SK-N-SH (cell line): ENCODE results near the gene CLDN10. TPM values are rescaled to one million over a fixed set of nuclear protein-coding genes. Genes with fewer than 3 reads are reported as not detected.

Experiments used
- CTCF ChIA-PET: fragments of 300-600, 350-600 bp; formaldehyde crosslinking; extraction: SDS; loops from one replicate; lab custom pipeline; 2021; lab: Yijun Ruan, JAX
- POLR2A ChIA-PET: fragments of 350-600 bp; sonication (Branson Sonifier 250); formaldehyde crosslinking; extraction: SDS; loops from one replicate; lab custom pipeline; 2020; ENCODE audit warnings: antibody characterized with exemption, inconsistent platforms; lab: Yijun Ruan, JAX
- DNase-seq: peaks from one replicate; pipeline ENCODE4 v3.0.0; 2012
- H2AFZ ChIP-seq: fragments of 200-600 bp; sonication (generic); 2 replicates; pipeline ENCODE4 v1.8.1; 2016; ENCODE audit warnings: antibody characterized with exemption, mild to moderate bottlenecking, low read depth
- H3F3A ChIP-seq: fragments of 200-600 bp; sonication (generic); replicated peaks from 2 replicates; pipeline ENCODE3; 2016; ENCODE audit warnings: antibody characterized with exemption, mild to moderate bottlenecking; ENCODE audit not compliant: insufficient read depth
- H3K27ac ChIP-seq, 2 experiments: fragments of 200-500 bp in 1 of 2; fragments of 200-600 bp in 1 of 2; sonication (Bioruptor generic) in 1 of 2; sonication (generic), shearing (Covaris generic) in 1 of 2; 2 replicates each; pipeline versions ENCODE4 v1.5.1 to v1.6.1; 2014 to 2016; ENCODE audit warnings: low read depth in 2 of 2, inconsistent platforms in 1 of 2, low read length in 1 of 2, mild to moderate bottlenecking in 1 of 2, mixed read lengths in 1 of 2
- H3K27me3 ChIP-seq: fragments of 200-600 bp; sonication (generic), shearing (Covaris generic); 2 replicates; pipeline ENCODE4 v1.6.1; 2016; ENCODE audit warnings: mixed run types; ENCODE audit not compliant: insufficient read depth
- H3K36me3 ChIP-seq, 2 experiments: fragments of 200-500 bp in 1 of 2; fragments of 200-600 bp in 1 of 2; sonication (Bioruptor generic) in 1 of 2; sonication (generic) in 1 of 2; replicated peaks in 1 of 2; 2 replicates each; pipeline versions ENCODE3 to v1.5.1; 2014 to 2016; ENCODE audit warnings: low read length in 1 of 2, mild to moderate bottlenecking in 1 of 2; ENCODE audit not compliant: insufficient read depth in 2 of 2, control insufficient read depth in 1 of 2
- H3K4me1 ChIP-seq, 2 experiments: fragments of 200-500 bp in 1 of 2; fragments of 200-600 bp in 1 of 2; sonication (Bioruptor generic) in 1 of 2; sonication (generic), shearing (Covaris generic) in 1 of 2; 2 replicates each; pipeline versions ENCODE4 v1.5.1 to v1.6.1; 2014 to 2016; ENCODE audit warnings: low read depth in 1 of 2, low read length in 1 of 2, mixed run types in 1 of 2; ENCODE audit not compliant: insufficient read depth in 2 of 2, control insufficient read depth in 1 of 2
- H3K4me2 ChIP-seq: fragments of 200-600 bp; sonication (generic), shearing (Covaris generic); 2 replicates; pipeline ENCODE4 v1.6.1; 2017; ENCODE audit warnings: mixed run types
- H3K4me3 ChIP-seq, 2 experiments: fragments of 200-500 bp in 1 of 2; fragments of 200-600 bp in 1 of 2; sonication (Bioruptor generic) in 1 of 2; sonication (generic), shearing (Covaris generic) in 1 of 2; 2 replicates each; pipeline versions ENCODE4 v1.5.1 to v1.8.1; 2014 to 2016; ENCODE audit warnings: low read depth in 2 of 2, inconsistent platforms in 1 of 2, low read length in 1 of 2, mild to moderate bottlenecking in 1 of 2, mixed read lengths in 1 of 2, moderate library complexity in 1 of 2
- H3K79me2 ChIP-seq: fragments of 200-600 bp; sonication (generic); 2 replicates; pipeline ENCODE4 v1.8.1; 2017; ENCODE audit warnings: mild to moderate bottlenecking; ENCODE audit not compliant: insufficient read depth
- H3K9ac ChIP-seq: fragments of 200-600 bp; sonication (generic); 2 replicates; pipeline ENCODE4 v1.6.1; 2017; ENCODE audit warnings: mixed run types
- H3K9me2 ChIP-seq: fragments of 200-600 bp; sonication (generic); 2 replicates; pipeline ENCODE4 v1.6.1; 2017; ENCODE audit warnings: mixed run types
- H3K9me3 ChIP-seq: fragments of 200-600 bp; sonication (generic); 2 replicates; pipeline ENCODE4 v1.6.1; 2017; ENCODE audit warnings: mixed run types, mild to moderate bottlenecking, moderate library complexity
- H4K20me1 ChIP-seq: fragments of 200-600 bp; sonication (generic); 2 replicates; pipeline ENCODE4 v1.6.1; 2017; ENCODE audit warnings: mild to moderate bottlenecking, mixed run types; ENCODE audit not compliant: insufficient read depth
- ELF1 ChIP-seq: IDR thresholded peaks from 2 replicates; pipeline ENCODE4 v1.4.0; 2012
- EP300 ChIP-seq, 2 experiments: IDR thresholded peaks; 2 replicates each; pipeline versions ENCODE4 v1.4.0 to v1.6.1; 2012; ENCODE audit warnings: borderline replicate concordance in 1 of 2, low read depth in 1 of 2, low read length in 1 of 2
- FOXM1 ChIP-seq: IDR thresholded peaks from 2 replicates; pipeline ENCODE4 v1.4.0; 2012; ENCODE audit warnings: low read depth, mild to moderate bottlenecking
- GABPA ChIP-seq: IDR thresholded peaks from 2 replicates; pipeline ENCODE4 v1.4.0; 2012; ENCODE audit warnings: low read depth, mild to moderate bottlenecking
- JUND ChIP-seq: IDR thresholded peaks from 2 replicates; pipeline ENCODE4 v1.4.0; 2012
- MEF2A ChIP-seq: IDR thresholded peaks from 2 replicates; pipeline ENCODE4 v1.4.0; 2012; ENCODE audit warnings: low read depth, borderline replicate concordance
- MXI1 ChIP-seq: IDR thresholded peaks from 2 replicates; pipeline ENCODE4 v1.6.1; 2012; ENCODE audit warnings: mild to moderate bottlenecking, low read depth, low read length, improper control_type of control experiment
- RAD21 ChIP-seq: IDR thresholded peaks from 2 replicates; pipeline ENCODE4 v1.6.1; 2012; ENCODE audit warnings: mild to moderate bottlenecking, low read length
- RCOR1 ChIP-seq: fragments of 150-350 bp; IDR thresholded peaks from 2 replicates; pipeline ENCODE4 v1.6.1; 2017; ENCODE audit warnings: antibody characterized with exemption, low read length
- RXRA ChIP-seq: IDR thresholded peaks from 2 replicates; pipeline ENCODE4 v1.4.0; 2012; ENCODE audit warnings: low read depth, mild to moderate bottlenecking, borderline replicate concordance
- SIN3A ChIP-seq: IDR thresholded peaks from 2 replicates; pipeline ENCODE4 v1.6.1; 2012; ENCODE audit warnings: low read depth, mild to moderate bottlenecking, low read length, moderate library complexity, borderline replicate concordance
- TCF12 ChIP-seq: IDR thresholded peaks from 2 replicates; pipeline ENCODE4 v1.4.0; 2012
- TEAD4 ChIP-seq: IDR thresholded peaks from 2 replicates; pipeline ENCODE4 v1.4.0; 2012; ENCODE audit warnings: mild to moderate bottlenecking, borderline replicate concordance; ENCODE audit not compliant: insufficient read depth
- YY1 ChIP-seq: IDR thresholded peaks from 2 replicates; pipeline ENCODE4 v1.4.0; 2012; ENCODE audit warnings: low read depth, mild to moderate bottlenecking
- WGBS: methylation state at CpG from one replicate; pipeline ENCODE4 v1.1.6; 2017; ENCODE audit warnings: low lambda C conversion rate; 5-methylcytosine and 5-hydroxymethylcytosine counted together
- polyA plus RNA-seq, 3 experiments: library from polyadenylated mRNA; depleted of rRNA; stranded (reverse); fragments of >200 nt; gene quantifications; 2 replicates each; pipeline ENCODE4 v1.2.3, GENCODE V29; 2012
- TF ChIP-seq, protein P1 (sequence below): IDR thresholded peaks from 2 replicates; pipeline ENCODE4 v1.6.1; 2012; ENCODE audit warnings: mild to moderate bottlenecking, low read depth, low read length, moderate library complexity
- TF ChIP-seq, protein P2 (sequence below): fragments of 200-600 bp; sonication (generic); IDR thresholded peaks from 2 replicates; pipeline ENCODE4 v1.6.1; 2017; ENCODE audit warnings: antibody characterized with exemption, mild to moderate bottlenecking, moderate library complexity

Gene CLDN10
- polyA plus RNA-seq, 1 of the 3 experiments (the other 2 are of a cell fraction): 0.05 TPM

DNA sequence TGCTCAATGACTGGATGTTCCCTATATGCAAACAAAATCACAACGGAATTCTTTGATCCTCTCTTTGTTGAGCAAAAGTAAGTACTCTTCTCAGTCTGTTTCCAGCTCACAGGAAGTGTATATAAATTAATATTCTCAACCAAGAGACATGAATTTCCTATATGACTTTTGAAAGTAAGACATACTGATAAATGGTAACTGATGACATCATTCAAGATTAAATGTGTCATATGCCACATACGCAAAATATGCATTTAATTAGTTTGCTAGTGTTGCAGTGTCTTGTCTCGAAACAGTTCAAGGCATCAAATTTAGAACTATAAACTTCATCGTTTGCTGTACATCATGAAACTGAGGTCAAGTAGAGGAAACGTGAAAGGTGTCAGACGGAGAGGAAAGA is 7.9 kb downstream of the CLDN10 start:
- TF ChIP-seq EP300 (IDR thresholded peaks at IDR 0.05; ENCODE audit: borderline replicate concordance in 1 of 2, low read depth in 1 of 2, low read length in 1 of 2) (no peak), RAD21 (no peak), GABPA (no peak), TCF12 (no peak), SIN3A (no peak), MXI1 (no peak), YY1 (no peak), MEF2A (no peak), RXRA (no peak), ELF1 (no peak), FOXM1 (no peak), RCOR1 (no peak), TEAD4 (no peak), JUND (no peak)
- TF ChIP-seq, protein P1, sequence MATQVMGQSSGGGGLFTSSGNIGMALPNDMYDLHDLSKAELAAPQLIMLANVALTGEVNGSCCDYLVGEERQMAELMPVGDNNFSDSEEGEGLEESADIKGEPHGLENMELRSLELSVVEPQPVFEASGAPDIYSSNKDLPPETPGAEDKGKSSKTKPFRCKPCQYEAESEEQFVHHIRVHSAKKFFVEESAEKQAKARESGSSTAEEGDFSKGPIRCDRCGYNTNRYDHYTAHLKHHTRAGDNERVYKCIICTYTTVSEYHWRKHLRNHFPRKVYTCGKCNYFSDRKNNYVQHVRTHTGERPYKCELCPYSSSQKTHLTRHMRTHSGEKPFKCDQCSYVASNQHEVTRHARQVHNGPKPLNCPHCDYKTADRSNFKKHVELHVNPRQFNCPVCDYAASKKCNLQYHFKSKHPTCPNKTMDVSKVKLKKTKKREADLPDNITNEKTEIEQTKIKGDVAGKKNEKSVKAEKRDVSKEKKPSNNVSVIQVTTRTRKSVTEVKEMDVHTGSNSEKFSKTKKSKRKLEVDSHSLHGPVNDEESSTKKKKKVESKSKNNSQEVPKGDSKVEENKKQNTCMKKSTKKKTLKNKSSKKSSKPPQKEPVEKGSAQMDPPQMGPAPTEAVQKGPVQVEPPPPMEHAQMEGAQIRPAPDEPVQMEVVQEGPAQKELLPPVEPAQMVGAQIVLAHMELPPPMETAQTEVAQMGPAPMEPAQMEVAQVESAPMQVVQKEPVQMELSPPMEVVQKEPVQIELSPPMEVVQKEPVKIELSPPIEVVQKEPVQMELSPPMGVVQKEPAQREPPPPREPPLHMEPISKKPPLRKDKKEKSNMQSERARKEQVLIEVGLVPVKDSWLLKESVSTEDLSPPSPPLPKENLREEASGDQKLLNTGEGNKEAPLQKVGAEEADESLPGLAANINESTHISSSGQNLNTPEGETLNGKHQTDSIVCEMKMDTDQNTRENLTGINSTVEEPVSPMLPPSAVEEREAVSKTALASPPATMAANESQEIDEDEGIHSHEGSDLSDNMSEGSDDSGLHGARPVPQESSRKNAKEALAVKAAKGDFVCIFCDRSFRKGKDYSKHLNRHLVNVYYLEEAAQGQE: no peak
- TF ChIP-seq, protein P2, sequence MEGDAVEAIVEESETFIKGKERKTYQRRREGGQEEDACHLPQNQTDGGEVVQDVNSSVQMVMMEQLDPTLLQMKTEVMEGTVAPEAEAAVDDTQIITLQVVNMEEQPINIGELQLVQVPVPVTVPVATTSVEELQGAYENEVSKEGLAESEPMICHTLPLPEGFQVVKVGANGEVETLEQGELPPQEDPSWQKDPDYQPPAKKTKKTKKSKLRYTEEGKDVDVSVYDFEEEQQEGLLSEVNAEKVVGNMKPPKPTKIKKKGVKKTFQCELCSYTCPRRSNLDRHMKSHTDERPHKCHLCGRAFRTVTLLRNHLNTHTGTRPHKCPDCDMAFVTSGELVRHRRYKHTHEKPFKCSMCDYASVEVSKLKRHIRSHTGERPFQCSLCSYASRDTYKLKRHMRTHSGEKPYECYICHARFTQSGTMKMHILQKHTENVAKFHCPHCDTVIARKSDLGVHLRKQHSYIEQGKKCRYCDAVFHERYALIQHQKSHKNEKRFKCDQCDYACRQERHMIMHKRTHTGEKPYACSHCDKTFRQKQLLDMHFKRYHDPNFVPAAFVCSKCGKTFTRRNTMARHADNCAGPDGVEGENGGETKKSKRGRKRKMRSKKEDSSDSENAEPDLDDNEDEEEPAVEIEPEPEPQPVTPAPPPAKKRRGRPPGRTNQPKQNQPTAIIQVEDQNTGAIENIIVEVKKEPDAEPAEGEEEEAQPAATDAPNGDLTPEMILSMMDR: no peak
- ChIA-PET CTCF (no interaction called here), POLR2A (no interaction called here)
- Histone ChIP-seq H3K9me2 (no peaks in the 10 kb centered on the region), H3K4me1 (no peaks in the 10 kb centered on the region), H4K20me1 (no peaks in the 10 kb centered on the region), H2AFZ (no peak overlapping the region), H3K4me3 (no peak overlapping the region), H3K27me3 (no peaks in the 10 kb centered on the region), H3K9ac (no peak overlapping the region), H3K79me2 (no peaks in the 10 kb centered on the region), H3K36me3 (no peaks in the 10 kb centered on the region), H3K4me2 (no peak overlapping the region), H3K27ac (no peak overlapping the region), H3F3A (peaks cover 5% of the 10 kb centered on the region), H3K9me3 (no peaks in the 10 kb centered on the region)
- no peak for DNase-seq
- 80% methylated on average over 6 of the region's 6 CpGs for WGBS
